ENCODE data around the gene PSMA6.
A peak's percentile ranks its signal among the peaks of the same experiment; 100 is the strongest.
"Not testable (repeated sequence)": the region's sequence is repeated elsewhere in the genome, so short reads cannot be mapped to it uniquely, and the experiment has no call there.

The PSMA6 gene

GRCh38 chr14:35320472-35320871 is 28.3 kb downstream of the PSMA6 start:
- no peak for DNase-seq (ENCODE audit: low read depth in 2 of 2)

GRCh38 chr14:35326375-35326774 is 34.2 kb downstream of the PSMA6 start:
- DNase-seq (ENCODE audit: low read depth in 2 of 2) = no peak

GRCh38 chr14:35331605-35332516 is 39.7 kb downstream of the PSMA6 start:
- DNase-seq (ENCODE audit: low read depth in 2 of 2) = no peak

DNA sequence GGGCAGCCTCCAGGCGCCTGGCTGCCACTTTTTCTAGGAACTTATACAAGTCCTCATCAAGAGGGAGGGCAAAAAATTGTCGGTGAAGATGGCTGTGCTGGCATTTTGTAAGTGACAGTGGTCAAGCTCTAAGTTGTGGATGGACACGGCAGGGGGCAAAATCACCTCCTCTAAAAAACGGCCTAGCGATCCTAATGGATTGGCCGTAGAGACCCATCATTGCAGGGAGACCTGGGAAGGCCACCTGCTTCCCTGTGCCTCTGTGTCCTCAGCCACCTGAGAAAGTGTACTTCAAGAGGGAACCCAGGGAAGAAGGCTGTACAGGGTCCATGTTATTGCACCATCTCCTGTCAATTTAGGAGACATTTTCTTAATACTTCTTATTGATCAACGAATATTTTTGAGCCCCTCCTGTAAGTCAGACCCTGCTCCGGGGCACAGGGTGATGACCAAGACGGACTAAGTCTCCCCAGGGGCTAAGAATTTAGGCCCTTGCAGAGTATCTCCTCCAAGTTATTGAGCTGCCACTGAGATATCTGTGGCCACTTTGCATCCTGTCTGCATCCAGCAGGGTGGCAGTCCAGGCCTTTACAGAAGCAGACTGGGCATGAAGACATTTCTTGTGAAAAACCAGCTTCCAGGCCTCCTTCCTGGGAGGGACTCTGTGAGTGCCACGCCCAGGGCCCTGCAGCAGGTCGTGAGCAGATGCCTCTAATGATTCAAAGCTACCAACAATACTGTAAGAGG is 40.5 kb downstream of the PSMA6 start:
- no peak for DNase-seq (ENCODE audit: low read depth in 2 of 2)

- DNase-seq (ENCODE audit: low read depth in 2 of 2) = no peak
Measured at GRCh38 chr14:35333264-35333730, 41.1 kb downstream of the PSMA6 start.

DNA sequence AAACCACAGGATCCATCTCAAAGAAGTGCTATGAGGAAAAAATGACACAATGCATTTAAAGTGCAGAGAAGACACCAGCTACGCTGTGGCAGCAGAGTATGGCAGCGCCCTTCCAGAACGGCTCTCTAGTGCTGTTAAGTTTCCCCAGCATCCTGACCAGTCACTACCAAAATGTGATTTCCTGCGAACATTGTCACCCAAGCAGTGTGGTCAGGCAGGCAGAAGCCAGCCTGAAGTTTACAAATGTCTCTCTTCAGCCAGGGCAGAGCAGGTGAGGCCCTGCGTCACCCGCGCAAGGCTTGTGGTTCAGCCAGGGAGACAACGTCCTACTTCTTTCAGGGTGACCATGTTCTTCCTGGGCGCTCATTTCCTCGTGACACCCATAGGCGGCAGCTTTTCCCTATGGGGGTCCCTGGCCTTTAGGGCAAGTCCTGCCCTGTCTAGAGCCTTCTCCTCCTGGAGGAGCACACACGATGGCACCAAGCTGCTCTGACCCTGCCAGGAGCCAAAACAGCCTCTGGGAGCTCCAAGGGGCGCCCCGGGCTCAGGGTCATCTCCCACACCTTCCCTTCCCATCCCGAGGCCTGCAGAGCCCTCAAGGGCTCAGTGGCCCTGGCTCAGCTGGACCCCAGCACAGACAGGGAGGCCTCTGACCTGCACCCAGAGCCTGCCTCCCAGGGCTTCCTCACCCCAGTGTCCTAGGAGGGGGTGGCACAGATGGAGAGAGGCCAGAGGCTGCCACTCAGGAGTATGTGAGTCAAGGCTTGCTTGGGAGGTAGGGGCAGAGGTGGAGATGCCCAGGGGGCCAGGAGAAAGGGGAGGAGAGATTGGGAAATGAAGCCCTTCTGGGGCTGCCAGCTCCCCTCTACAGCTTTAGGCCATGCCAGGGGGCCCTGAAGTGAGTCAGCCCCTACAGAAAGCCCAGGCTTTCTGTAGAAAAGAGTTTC is 41.9 kb downstream of the PSMA6 start:
- DNase-seq (ENCODE audit: low read depth in 2 of 2) = peak; percentile 12 to 38

DNA sequence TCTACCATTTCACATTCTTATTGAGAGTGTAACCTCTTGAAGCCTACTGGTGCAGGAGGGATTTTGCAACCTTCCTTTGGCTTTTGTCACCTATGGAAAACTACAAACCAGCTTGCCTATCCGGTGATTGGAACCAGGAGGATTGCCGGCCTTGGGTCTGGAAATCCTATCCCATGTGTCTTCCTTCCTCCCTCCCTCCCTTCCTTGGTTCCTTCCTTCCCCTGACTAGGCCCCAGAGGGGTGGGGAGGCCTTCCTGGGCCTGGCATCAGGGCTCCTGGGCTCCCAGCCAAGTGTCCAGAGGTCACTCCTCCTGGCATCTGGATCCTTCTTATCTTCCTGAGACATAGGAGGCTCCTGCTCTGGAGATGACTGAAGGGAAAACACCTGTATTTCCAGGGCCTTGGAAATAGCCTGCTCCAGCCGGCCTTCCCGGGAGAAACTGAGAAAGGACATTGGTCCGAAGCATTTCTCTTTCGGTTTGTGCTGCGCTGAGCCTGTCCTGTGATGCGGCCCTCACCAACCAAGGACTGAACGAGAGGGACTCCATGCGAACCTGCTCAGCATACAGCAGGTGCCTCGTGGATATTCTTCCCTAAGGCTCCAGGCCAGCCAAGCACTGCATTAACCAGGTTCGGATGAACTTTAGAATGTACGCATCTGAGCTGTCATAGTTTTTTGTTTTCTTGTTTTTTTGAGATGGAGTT is 43.4 kb downstream of the PSMA6 start:
- DNase-seq (ENCODE audit: low read depth in 2 of 2) = no peak

GRCh38 chr14:35336171-35336493 is 44.0 kb downstream of the PSMA6 start:
- DNase-seq (ENCODE audit: low read depth in 2 of 2) = not testable (repeated sequence)

GRCh38 chr14:35336494-35337268 is 44.5 kb downstream of the PSMA6 start:
- no peak for DNase-seq (ENCODE audit: low read depth in 2 of 2)

GRCh38 chr14:35337269-35338255 is 45.4 kb downstream of the PSMA6 start:
- no peak for DNase-seq (ENCODE audit: low read depth in 2 of 2)

GRCh38 chr14:35338731-35339405 is 46.7 kb downstream of the PSMA6 start:
- DNase-seq (ENCODE audit: low read depth in 2 of 2) = no peak

- DNase-seq (ENCODE audit: low read depth in 2 of 2) = no peak
Measured at GRCh38 chr14:35339761-35340406, 47.7 kb downstream of the PSMA6 start.

GRCh38 chr14:35340616-35341453 is 48.7 kb downstream of the PSMA6 start:
- no peak for DNase-seq (ENCODE audit: low read depth in 2 of 2)

DNA sequence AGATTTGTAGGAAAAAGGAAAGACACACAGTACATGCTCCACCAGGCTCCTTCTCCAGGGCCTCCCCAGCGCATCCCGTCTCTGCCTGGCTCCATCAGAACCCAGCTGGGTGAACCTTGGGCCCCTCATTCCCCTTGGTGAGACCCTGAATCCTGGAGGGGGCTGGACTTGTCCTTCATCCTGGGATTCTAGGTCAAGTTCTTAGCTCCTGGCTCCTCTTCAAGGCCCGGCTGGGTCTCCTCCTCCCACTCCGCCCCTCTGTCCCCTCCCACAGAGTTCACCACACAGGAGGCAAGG is 49.2 kb downstream of the PSMA6 start:
- DNase-seq (ENCODE audit: low read depth in 2 of 2) = no peak

DNA sequence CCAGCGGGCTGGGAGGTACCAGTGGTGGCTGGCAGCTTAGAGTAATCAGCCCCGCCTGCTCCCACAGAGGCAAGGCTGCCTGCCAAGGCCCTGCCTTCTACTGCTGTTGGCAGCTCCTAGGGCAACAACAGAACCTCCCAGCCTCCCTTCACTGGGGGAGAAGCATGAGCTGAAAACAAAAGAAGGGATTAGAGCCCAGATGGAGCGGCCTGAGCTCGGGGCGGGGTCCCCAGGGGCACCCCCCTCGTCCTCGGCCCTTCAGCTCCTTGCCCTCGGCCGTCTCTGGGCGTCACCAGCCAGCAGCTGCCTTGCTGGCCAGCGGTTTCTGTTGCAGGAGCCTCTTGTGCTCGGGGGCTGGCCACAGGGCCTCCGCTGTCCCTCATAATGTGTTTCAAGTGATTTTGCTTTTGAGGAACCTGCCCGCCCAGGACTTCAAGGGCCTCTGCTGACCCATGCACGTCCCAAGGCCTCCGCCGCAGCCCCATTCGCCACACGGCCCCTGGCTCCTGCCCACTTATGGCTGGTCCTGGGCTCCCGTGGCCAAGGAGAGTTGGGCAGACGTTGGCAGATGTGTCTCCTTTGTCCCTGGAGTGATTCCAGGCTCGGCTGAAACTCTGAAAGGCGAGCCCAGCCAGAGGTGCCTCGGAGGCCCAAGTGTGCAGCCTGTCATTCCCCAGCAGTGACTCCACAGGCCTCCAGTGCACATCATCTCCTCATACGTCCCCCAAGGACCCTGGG is 49.7 kb downstream of the PSMA6 start:
- no peak for DNase-seq (ENCODE audit: low read depth in 2 of 2)

GRCh38 chr14:35342489-35343010 is 50.4 kb downstream of the PSMA6 start:
- DNase-seq (ENCODE audit: low read depth in 2 of 2) = no peak

Measured in stimulated activated CD8-positive, alpha-beta memory T cell treated with anti-CD3 and anti-CD28 coated beads, Interleukin-7, amount 100 ng/mL, for 4 hours (primary cell).